ENCODE results near the gene SNCG. TPM values are rescaled to one million over a fixed set of nuclear protein-coding genes. Genes with fewer than 3 reads are reported as not detected.
"Not testable (repeated sequence)": the region's sequence is repeated elsewhere in the genome, so short reads cannot be mapped to it uniquely, and the experiment has no call there.

The SNCG gene
- total and polyA plus RNA-seq, 4 donors = 94.8 to 545 (median 355) TPM

- WGBS (ENCODE audit: insufficient coverage) = 94% methylated on average over 5 of the region's 10 CpGs
- DNase-seq (ENCODE audit: low read depth in 4 of 6, low spot score in 6 of 6); H3K36me3 ChIP-seq (ENCODE audit: control insufficient read depth, insufficient read depth, low read length); H3K27ac ChIP-seq (ENCODE audit: low read depth, low read length); H3K4me3 ChIP-seq (ENCODE audit: low read depth, low read length); H3K9me3 ChIP-seq (ENCODE audit: control insufficient read depth, insufficient read depth, low read length); H3K27me3 ChIP-seq (ENCODE audit: control insufficient read depth, insufficient read depth, low read length): not testable (repeated sequence)
- H3K4me1 ChIP-seq (ENCODE audit: control insufficient read depth, insufficient read depth, low read length) = peaks cover 45% of the 10 kb centered on the region
These were observed 5.7 kb upstream of the SNCG start for GRCh38 chr10:86952697-86953096.

DNA sequence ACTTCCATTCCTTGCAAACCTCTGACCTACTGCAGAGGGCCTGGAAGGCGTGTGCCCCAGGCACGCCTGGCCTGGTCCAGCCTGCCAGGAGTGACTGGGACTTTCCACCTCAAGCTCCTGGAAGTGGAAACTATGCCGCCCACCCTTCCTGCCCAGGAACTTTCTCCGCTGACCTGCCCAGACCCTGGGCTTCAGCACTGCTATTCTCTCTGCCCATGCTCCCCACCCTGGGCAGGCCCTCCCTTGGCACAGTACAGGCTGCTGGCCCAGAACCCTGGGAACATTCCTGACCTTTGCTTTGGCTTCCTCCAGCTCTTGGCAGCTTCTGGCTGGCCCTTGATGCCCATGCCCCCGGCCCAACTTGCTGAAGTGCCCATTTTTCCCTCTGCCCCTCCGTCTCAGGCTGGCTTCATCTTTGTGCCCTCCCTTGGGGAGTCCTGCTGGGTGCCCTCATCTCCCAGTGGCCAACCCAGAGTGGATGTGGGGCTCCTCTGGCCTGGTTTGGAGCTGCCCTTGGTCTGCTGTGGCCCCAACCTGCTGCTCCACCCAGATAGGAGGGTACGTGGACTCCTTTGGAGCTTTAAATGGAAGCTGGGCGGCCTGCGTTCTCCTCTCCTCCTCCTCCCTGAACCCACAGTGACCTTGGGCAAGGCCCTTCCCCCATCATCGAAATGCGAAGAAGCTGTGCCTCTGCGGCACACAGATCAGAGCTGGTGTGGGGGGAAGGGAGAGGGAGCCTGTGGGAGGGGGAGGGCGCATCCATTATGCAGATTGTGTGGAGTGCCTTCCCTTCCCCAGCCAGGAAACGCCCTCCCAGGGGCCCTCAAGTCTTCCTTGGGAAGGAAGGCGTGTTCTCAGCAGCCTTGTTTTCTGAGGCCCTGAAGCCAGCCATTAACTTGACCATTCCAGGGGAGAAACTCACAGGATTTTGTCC lies 4.4 kb upstream of the SNCG start:
- Histone ChIP-seq H3K36me3 (ENCODE audit: control insufficient read depth, insufficient read depth, low read length) (no peaks in the 10 kb centered on the region), H3K4me3 (ENCODE audit: low read depth, low read length) (no peak overlapping the region), H3K27me3 (ENCODE audit: control insufficient read depth, insufficient read depth, low read length) (no peaks in the 10 kb centered on the region), H3K4me1 (ENCODE audit: control insufficient read depth, insufficient read depth, low read length) (peaks cover 58% of the 10 kb centered on the region), H3K9me3 (ENCODE audit: control insufficient read depth, insufficient read depth, low read length) (no peaks in the 10 kb centered on the region), H3K27ac (ENCODE audit: low read depth, low read length) (peak overlapping the region; percentile 93)
- WGBS (ENCODE audit: insufficient coverage) = 39% methylated on average over 10 of the region's 15 CpGs
- DNase-seq (ENCODE audit: low read depth in 4 of 6, low spot score in 6 of 6) = peak in 2 of 6 donors; percentile 82 to 86

DNA sequence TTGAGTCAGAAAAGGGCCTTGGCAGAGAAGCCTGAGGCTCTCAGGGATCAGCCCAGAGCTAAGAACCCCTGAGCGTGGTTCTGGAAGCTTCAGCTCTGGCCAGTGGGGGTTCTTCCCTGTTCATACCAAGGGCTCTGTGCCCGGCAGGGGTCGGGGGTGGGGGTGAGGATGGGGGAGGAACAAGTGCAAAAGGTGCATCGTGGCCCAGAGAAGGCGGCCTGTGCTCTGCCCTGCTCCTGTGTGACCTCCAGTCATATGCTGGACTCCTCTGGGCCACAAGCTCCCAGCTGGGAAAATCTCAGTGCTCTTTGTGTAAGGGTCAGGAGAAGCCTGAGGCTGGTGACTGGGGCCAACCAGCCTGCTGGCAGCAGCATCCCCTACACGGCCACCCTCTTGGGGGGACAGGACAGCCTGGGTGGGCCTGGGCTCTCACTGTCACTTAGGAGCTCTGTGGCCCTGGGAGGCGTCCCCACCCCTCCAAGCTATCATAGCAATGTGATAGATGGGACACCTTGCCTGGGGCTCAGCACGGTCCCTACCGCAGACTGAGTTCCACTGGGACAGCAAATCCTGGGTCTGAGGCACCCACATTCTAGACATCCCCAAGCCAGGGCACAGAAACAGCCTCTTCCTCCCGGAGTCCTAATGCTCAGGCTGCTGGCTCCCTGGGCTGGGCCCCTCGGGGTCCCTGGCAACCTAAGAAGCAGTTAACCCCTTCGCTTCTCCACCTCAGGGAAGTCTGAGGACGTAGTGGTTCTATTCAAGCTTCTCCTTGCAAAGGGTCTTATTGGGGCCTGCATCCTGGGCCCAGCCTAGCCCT lies 3.5 kb upstream of the SNCG start:
- DNase-seq (ENCODE audit: low read depth in 4 of 6, low spot score in 6 of 6) = no peak
- Histone ChIP-seq H3K4me3 (ENCODE audit: low read depth, low read length) (no peak overlapping the region), H3K36me3 (ENCODE audit: control insufficient read depth, insufficient read depth, low read length) (peaks cover 3% of the 10 kb centered on the region), H3K27ac (ENCODE audit: low read depth, low read length) (peak overlapping the region; percentile 93), H3K9me3 (ENCODE audit: control insufficient read depth, insufficient read depth, low read length) (no peaks in the 10 kb centered on the region), H3K27me3 (ENCODE audit: control insufficient read depth, insufficient read depth, low read length) (no peaks in the 10 kb centered on the region), H3K4me1 (ENCODE audit: control insufficient read depth, insufficient read depth, low read length) (peaks cover 67% of the 10 kb centered on the region)
- 37% methylated on average over 13 of the region's 13 CpGs for WGBS (ENCODE audit: insufficient coverage)

DNA sequence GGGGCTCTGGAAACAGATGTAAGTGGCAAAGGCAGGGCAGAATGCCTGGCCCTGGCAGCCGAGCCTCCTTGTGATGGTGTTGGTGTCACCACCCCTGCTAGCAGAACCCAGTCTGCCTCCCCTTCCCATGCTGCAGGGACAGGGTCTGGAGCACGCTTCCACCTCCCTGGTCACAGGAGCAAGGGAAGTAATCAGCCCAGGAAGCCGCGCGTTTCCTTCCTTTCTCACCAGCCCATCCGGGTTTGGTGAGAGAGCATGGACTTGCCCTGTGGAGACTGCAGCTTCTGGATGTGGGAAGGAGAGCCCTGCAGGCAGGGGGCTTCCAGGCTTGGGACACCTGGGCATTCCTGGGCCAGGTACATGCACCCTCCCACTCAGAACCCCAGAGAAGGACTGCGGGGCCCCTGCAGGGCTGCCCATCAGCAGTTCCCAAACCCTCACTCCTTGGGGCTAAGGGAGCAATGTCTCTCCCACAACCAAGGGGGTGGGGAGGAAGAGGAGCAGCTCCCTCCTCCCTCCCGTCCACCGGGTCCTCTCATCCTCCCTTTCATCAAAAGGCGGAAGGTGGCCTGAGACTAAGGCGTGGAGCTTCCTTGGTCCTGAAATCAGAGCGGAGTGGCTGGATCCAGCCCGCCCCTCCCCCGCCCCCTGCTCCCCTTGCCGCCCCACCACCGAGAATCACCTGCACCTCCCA lies 2.8 kb upstream of the SNCG start:
- peaks cover 74% of the 10 kb centered on the region for H3K4me1 ChIP-seq (ENCODE audit: control insufficient read depth, insufficient read depth, low read length)
- DNase-seq (ENCODE audit: low read depth in 4 of 6, low spot score in 6 of 6) = no peak
- H3K4me3 ChIP-seq (ENCODE audit: low read depth, low read length) = peak overlapping the region; percentile 9
- no peaks in the 10 kb centered on the region for H3K27me3 ChIP-seq (ENCODE audit: control insufficient read depth, insufficient read depth, low read length)
- H3K9me3 ChIP-seq (ENCODE audit: control insufficient read depth, insufficient read depth, low read length) = no peaks in the 10 kb centered on the region
- H3K36me3 ChIP-seq (ENCODE audit: control insufficient read depth, insufficient read depth, low read length) = peaks cover 11% of the 10 kb centered on the region
- WGBS (ENCODE audit: insufficient coverage) = 33% methylated on average over 3 of the region's 16 CpGs
- peak overlapping the region; percentile 93 for H3K27ac ChIP-seq (ENCODE audit: low read depth, low read length)

DNA sequence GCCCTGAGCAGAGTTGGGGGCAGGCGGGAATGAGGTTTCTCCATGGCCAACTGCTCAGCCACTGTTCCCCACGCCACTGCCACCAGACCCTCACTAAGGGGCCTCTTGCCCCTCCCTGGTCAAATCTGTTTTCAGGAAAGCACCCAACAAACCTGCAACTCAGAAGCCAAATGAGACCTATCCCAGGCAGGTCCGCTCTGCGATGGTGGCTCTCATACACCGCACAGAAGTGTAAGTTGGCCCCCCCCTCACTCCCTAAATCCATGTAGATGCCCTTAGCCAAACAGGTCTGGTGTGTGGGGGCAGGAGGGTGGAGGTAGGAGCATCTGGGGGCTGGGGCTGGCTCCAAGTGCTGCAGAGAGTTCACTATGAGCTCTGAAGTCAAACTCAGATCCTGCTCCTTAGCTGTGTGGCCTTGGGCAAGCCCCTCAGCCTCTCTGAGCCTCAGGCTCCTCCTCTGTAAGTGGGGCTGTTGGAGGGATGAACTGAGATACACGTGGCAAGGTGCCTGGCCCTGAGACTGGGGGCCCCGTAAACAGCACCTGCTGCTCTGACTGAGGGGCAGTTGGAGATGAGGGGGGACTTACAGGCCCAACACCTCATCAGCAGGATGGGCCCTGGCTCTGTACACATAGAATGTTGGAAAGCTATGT lies 2.1 kb upstream of the SNCG start:
- Histone ChIP-seq H3K36me3 (ENCODE audit: control insufficient read depth, insufficient read depth, low read length) (peaks cover 11% of the 10 kb centered on the region), H3K27ac (ENCODE audit: low read depth, low read length) (peak overlapping the region; percentile 41), H3K27me3 (ENCODE audit: control insufficient read depth, insufficient read depth, low read length) (no peaks in the 10 kb centered on the region), H3K4me1 (ENCODE audit: control insufficient read depth, insufficient read depth, low read length) (peaks cover 75% of the 10 kb centered on the region), H3K4me3 (ENCODE audit: low read depth, low read length) (peak overlapping the region; percentile 18), H3K9me3 (ENCODE audit: control insufficient read depth, insufficient read depth, low read length) (no peaks in the 10 kb centered on the region)
- 72% methylated on average over 4 of the region's 7 CpGs for WGBS (ENCODE audit: insufficient coverage)
- no peak for DNase-seq (ENCODE audit: low read depth in 4 of 6, low spot score in 6 of 6)

DNA sequence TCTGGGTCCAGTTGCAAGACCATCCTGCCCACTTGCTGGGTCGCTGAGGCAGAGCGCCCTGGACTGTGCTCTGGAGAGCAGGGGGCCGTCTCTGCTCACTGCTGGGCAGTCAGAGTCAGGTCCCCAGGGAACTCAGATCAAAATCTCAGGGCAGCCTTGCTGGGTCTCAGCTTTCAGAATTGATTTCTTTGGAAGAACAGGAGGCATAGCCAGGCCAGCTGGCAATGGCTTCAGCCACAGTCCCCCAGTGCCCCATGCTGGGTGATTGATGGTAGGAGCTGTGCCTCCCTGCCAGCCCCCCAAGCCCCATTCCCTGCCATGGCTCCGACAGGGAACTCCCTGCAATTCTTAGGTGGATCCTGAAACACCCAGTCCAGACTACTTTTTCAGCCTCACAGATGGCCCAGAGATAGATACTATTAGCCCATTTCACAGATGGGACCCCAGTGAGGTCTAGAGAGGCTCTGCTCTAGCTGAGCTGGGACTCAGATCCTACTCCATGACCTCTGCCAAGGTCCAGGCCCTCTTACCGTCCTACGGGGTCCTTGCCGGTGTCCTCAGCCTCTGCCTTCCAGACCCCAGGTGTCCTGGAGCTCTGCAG lies 1.5 kb upstream of the SNCG start:
- Histone ChIP-seq H3K27ac (ENCODE audit: low read depth, low read length) (peak overlapping the region; percentile 41), H3K27me3 (ENCODE audit: control insufficient read depth, insufficient read depth, low read length) (no peaks in the 10 kb centered on the region), H3K4me1 (ENCODE audit: control insufficient read depth, insufficient read depth, low read length) (peaks cover 75% of the 10 kb centered on the region), H3K9me3 (ENCODE audit: control insufficient read depth, insufficient read depth, low read length) (no peaks in the 10 kb centered on the region), H3K36me3 (ENCODE audit: control insufficient read depth, insufficient read depth, low read length) (peaks cover 11% of the 10 kb centered on the region), H3K4me3 (ENCODE audit: low read depth, low read length) (peak overlapping the region; percentile 18)
- DNase-seq (ENCODE audit: low read depth in 4 of 6, low spot score in 6 of 6) = peak in 2 of 6 donors; percentile 47 to 55
- 40% methylated on average over 7 of the region's 7 CpGs for WGBS (ENCODE audit: insufficient coverage)

DNA sequence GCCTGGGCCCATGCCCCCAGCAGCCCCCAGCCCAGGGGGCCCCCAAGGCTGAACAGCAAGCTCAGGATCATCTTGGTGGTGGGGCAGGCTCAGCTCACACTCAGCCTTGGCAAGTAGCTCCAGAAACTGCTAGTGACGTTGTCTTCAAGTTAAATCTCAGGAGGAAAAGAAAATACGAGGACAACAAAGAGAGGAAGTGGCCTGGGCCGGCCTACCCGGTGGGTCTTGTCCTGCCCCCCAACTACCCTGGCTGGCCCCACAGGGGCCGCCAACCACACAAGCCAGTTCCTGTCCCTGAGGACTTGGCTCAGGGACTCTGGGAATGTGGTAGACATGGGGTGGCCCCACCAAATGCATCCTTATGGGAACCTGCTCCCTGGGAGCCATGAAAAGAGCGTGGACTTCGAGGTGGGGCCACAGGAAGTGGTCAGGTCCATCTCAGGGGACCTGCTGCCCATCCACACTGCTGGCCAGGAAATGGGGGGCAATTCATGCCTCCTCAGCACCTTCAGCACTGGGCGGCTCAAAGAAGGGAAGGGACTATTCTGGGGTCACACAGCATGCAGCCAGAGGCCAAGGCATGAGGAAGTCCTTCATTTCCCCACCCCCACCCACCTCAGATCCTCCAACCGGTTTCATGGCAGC lies 806 bp upstream of the SNCG start, which contains the start of gene MMRN2:
Gene MMRN2 (minus strand): TSS at position 145 of the 645 bp plus-strand sequence. CDS start 74 bp downstream, at position 71.
- DNase-seq (ENCODE audit: low read depth in 4 of 6, low spot score in 6 of 6) = no peak
- Histone ChIP-seq H3K4me1 (ENCODE audit: control insufficient read depth, insufficient read depth, low read length) (peaks cover 75% of the 10 kb centered on the region), H3K9me3 (ENCODE audit: control insufficient read depth, insufficient read depth, low read length) (no peaks in the 10 kb centered on the region), H3K4me3 (ENCODE audit: low read depth, low read length) (peak within 1 kb of the TSS; percentile 18), H3K36me3 (ENCODE audit: control insufficient read depth, insufficient read depth, low read length) (peaks cover 11% of the 10 kb centered on the region), H3K27ac (ENCODE audit: low read depth, low read length) (peak within 1 kb of the TSS; percentile 41), H3K27me3 (ENCODE audit: control insufficient read depth, insufficient read depth, low read length) (no peaks in the 10 kb centered on the region)
- 70% methylated on average over 6 of the region's 9 CpGs for WGBS (ENCODE audit: insufficient coverage)

DNA sequence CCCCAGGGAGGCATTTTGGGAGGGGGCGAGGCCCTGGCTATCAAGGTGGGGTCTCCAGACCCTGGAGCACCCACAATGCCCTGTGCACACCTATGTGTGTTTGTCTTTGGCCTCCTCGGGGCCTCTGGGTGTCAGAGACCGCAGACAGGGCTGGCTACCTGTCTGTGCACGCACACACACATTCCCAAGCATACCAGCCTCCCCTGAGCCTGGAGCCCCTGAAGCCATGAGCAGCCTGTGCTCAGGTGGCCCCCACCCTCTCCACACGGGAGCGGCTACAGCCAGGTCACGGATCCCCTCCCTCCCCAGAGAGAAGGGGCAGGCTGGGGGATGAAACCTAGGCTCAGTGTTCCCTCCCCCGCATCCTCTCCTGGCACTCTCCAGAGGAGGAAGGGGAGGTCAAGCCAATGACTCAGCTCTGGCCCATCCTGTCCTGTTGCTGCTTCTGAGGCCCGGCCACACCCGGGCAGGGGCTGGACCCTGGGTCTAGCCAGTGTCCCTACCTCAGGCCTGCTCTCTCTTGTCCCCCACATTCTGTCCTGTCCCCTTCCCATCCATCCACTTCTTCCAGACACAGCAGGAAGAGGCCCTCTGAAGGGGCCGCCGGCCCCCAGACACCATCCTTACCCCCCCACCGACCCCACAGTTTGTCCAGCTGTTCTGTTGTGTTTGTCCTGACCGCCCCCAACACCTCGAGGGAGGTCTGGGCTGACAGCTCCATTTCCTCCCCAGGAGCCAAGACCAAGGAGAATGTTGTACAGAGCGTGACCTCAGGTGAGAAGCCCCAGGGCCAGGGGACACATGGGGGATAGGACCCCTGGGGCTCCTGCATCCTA lies 720 bp downstream of the SNCG start:
- 57% methylated on average over 13 of the region's 16 CpGs for WGBS (ENCODE audit: insufficient coverage)
- DNase-seq (ENCODE audit: low read depth in 4 of 6, low spot score in 6 of 6) = peak in 1 of 6 donors; percentile 28
- H3K4me1 ChIP-seq (ENCODE audit: control insufficient read depth, insufficient read depth, low read length) = peaks cover 70% of the 10 kb centered on the region
- H3K27ac ChIP-seq (ENCODE audit: low read depth, low read length) = peak overlapping the region; percentile 40
- no peaks in the 10 kb centered on the region for H3K27me3 ChIP-seq (ENCODE audit: control insufficient read depth, insufficient read depth, low read length)
- no peaks in the 10 kb centered on the region for H3K9me3 ChIP-seq (ENCODE audit: control insufficient read depth, insufficient read depth, low read length)
- peaks cover 14% of the 10 kb centered on the region for H3K36me3 ChIP-seq (ENCODE audit: control insufficient read depth, insufficient read depth, low read length)
- H3K4me3 ChIP-seq (ENCODE audit: low read depth, low read length) = peak overlapping the region; percentile 4

All from spinal cord (tissue), 10 donors.